ENCODE results near the gene MTX1.

DNA sequence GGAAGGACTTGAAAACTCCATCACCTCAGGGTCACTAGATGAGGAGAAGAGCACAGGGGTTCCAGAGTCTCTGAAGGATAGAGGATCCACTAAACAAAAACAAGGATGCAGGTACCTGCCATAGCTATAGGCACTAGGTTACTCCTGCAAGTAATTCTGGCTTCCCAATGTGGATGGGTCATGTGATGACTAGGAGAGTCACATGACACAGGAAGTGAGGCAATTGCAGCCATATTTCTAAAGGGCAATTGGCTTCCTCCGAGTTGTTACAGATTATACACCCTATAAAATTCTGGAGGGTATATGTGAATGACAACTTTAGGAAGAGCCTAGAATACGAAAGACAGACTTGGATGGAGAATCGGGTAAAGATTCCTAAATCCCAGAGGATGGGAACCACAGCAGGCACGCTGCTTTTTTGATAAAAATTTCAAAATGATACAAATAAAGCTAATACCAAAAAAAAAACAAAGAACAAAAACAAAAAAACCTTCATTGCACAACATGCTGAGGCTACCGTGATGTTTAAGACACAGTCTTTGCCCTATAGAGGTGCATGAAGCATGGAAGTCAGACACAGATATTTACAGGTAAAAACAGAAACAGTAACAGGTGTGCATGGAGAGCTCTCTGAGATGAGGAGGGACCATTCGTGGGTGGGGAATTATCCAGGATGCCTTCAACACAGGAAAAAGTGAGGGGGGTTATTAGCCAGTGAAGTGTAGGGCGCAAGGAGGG lies 10.5 kb downstream of the MTX1 start:
- TF ChIP-seq EZH2 (IDR thresholded peaks at IDR 0.05) (no peak), ZNF274 (IDR thresholded peaks at IDR 0.05; ENCODE audit: low read depth, low read length) (no peak)
